Measurements from ENCODE around the gene FBXL17.

GRCh38 chr5:108334225-108334624, 47.7 kb downstream of the FBXL17 start:
- TF ChIP-seq CTCF (IDR thresholded peaks at IDR 0.05) (no peak), JUN (IDR thresholded peaks at IDR 0.05) (no peak), EP300 (IDR thresholded peaks at IDR 0.05) (no peak)

Measured in A549 (cell line).